ENCODE measurements around the gene FBXO8. TPM values are rescaled to one million over a fixed set of nuclear protein-coding genes. Genes with fewer than 3 reads are reported as not detected.

The FBXO8 gene, protein sequence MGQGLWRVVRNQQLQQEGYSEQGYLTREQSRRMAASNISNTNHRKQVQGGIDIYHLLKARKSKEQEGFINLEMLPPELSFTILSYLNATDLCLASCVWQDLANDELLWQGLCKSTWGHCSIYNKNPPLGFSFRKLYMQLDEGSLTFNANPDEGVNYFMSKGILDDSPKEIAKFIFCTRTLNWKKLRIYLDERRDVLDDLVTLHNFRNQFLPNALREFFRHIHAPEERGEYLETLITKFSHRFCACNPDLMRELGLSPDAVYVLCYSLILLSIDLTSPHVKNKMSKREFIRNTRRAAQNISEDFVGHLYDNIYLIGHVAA
- 8.5 to 11.2 TPM (median 10.6 TPM) in 5 replicates for total RNA-seq (2022; extraction: Qiagen RNA extraction; ENCODE audit: low read depth)

GRCh38 chr4:174283507-174284471, at the start of gene FBXO8, which contains the start of gene CEP44:
FBXO8 (minus strand) TSS chr4:174283667; CDS start chr4:174263092, 20,575 bp downstream.
CEP44 (plus strand) TSS chr4:174283911; CDS start chr4:174299122, 15,211 bp downstream.

Other genes with a start within 250 kb of the FBXO8 start
- 5.2 to 8.2 TPM (median 7.0 TPM) in 5 replicates for gene CEP44, start 244 bp upstream of the FBXO8 start, total RNA-seq (2022; extraction: Qiagen RNA extraction; ENCODE audit: low read depth)
- gene HPGD, start 238.8 kb upstream of the FBXO8 start, total RNA-seq (2022; extraction: Qiagen RNA extraction; ENCODE audit: low read depth) = 47.4 to 52.9 TPM (median 51.7 TPM) in 5 replicates